H9 (cell line): ENCODE results near the gene BHLHE40. TPM values are rescaled to one million over a fixed set of nuclear protein-coding genes. Genes with fewer than 3 reads are reported as not detected.

Source experiments
- DNase-seq: peaks from one replicate; pipeline ENCODE4 v3.0.0-alpha.2; 2017
- H2AFZ ChIP-seq: one replicate; pipeline ENCODE4 v1.6.1; 2013; ENCODE audit warnings: mild to moderate bottlenecking, low read length, control low read depth, moderate library complexity
- H2AK5ac ChIP-seq: 2 replicates; pipeline ENCODE4 v1.6.1; 2013; ENCODE audit warnings: low read length, control low read depth, mixed read lengths; ENCODE audit not compliant: insufficient read length
- H2BK120ac ChIP-seq: one replicate; pipeline ENCODE4 v1.6.1; 2013; ENCODE audit warnings: low read depth, mild to moderate bottlenecking, low read length, control low read depth, inconsistent platforms; ENCODE audit not compliant: poor library complexity, severe bottlenecking
- H2BK12ac ChIP-seq: 2 replicates; pipeline ENCODE4 v1.6.1; 2013; ENCODE audit warnings: low read length, control low read depth, mixed read lengths, low read depth; ENCODE audit not compliant: insufficient read length
- H2BK15ac ChIP-seq: 2 replicates; pipeline ENCODE4 v1.6.1; 2013; ENCODE audit warnings: low read depth, low read length, control low read depth
- H2BK20ac ChIP-seq: one replicate; pipeline ENCODE4 v1.6.1; 2013; ENCODE audit warnings: low read depth, mild to moderate bottlenecking, low read length, control low read depth, inconsistent platforms; ENCODE audit not compliant: poor library complexity, severe bottlenecking
- H2BK5ac ChIP-seq: 2 replicates; pipeline ENCODE4 v1.6.1; 2013; ENCODE audit warnings: low read length, control low read depth, mixed read lengths; ENCODE audit not compliant: insufficient read length
- H3K14ac ChIP-seq: 2 replicates; pipeline ENCODE4 v1.6.1; 2013; ENCODE audit warnings: low read length, control low read depth; ENCODE audit not compliant: insufficient read depth
- H3K18ac ChIP-seq: 2 replicates; pipeline ENCODE4 v1.6.1; 2013; ENCODE audit warnings: low read depth, mild to moderate bottlenecking, mixed read lengths, low read length, control low read depth; ENCODE audit not compliant: insufficient read length
- H3K23ac ChIP-seq: 2 replicates; pipeline ENCODE4 v1.6.1; 2013; ENCODE audit warnings: low read length, control low read depth, mixed read lengths, low read depth; ENCODE audit not compliant: insufficient read length
- H3K23me2 ChIP-seq: 2 replicates; pipeline ENCODE4 v1.6.1; 2013; ENCODE audit warnings: low read depth, mild to moderate bottlenecking, mixed read lengths, low read length, control low read depth; ENCODE audit not compliant: insufficient read length, poor library complexity, severe bottlenecking
- H3K27ac ChIP-seq: 2 replicates; pipeline ENCODE4 v1.5.1; 2013; ENCODE audit warnings: low read length, control low read depth, mixed read lengths, low read depth; ENCODE audit not compliant: insufficient read length
- H3K27me3 ChIP-seq: 2 replicates; pipeline ENCODE4 v1.6.1; 2013; ENCODE audit warnings: low read length, control low read depth, inconsistent platforms; ENCODE audit not compliant: insufficient read depth
- H3K4ac ChIP-seq: 2 replicates; pipeline ENCODE4 v1.6.1; 2013; ENCODE audit warnings: low read depth, mild to moderate bottlenecking, control low read depth, inconsistent platforms, low read length, moderate library complexity
- H3K4me1 ChIP-seq: 2 replicates; pipeline ENCODE4 v1.6.1; 2013; ENCODE audit warnings: low read length, control low read depth, inconsistent platforms; ENCODE audit not compliant: insufficient read depth
- H3K4me2 ChIP-seq: 2 replicates; pipeline ENCODE4 v1.6.1; 2013; ENCODE audit warnings: low read length, control low read depth, mixed read lengths; ENCODE audit not compliant: insufficient read length, insufficient read depth
- H3K56ac ChIP-seq: 2 replicates; pipeline ENCODE4 v1.6.1; 2013; ENCODE audit warnings: low read depth, mild to moderate bottlenecking, mixed read lengths, low read length, control low read depth; ENCODE audit not compliant: insufficient read length
- H3K79me1 ChIP-seq: 2 replicates; pipeline ENCODE4 v1.6.1; 2013; ENCODE audit warnings: low read depth, mild to moderate bottlenecking, moderate library complexity, low read length, control low read depth, inconsistent platforms; ENCODE audit not compliant: insufficient read depth, poor library complexity, severe bottlenecking
- H3K79me2 ChIP-seq: 2 replicates; pipeline ENCODE4 v1.6.1; 2013; ENCODE audit warnings: low read length, control low read depth, inconsistent platforms; ENCODE audit not compliant: insufficient read depth
- H3K9ac ChIP-seq: 2 replicates; pipeline ENCODE4 v1.6.1; 2013; ENCODE audit warnings: low read length, control low read depth, mixed read lengths; ENCODE audit not compliant: insufficient read length; ENCODE audit errors: extremely low read depth
- H3K9me3 ChIP-seq: one replicate; pipeline ENCODE4 v1.6.1; 2013; ENCODE audit warnings: low read depth, low read length, inconsistent platforms; ENCODE audit not compliant: control insufficient read depth
- H3T11ph ChIP-seq: one replicate; pipeline ENCODE4 v1.6.1; 2013; ENCODE audit warnings: mild to moderate bottlenecking, low read length, control low read depth, inconsistent platforms
- H4K20me1 ChIP-seq: one replicate; pipeline ENCODE4 v1.6.1; 2013; ENCODE audit not compliant: control insufficient read depth, insufficient read length, insufficient read depth
- H4K5ac ChIP-seq: 2 replicates; pipeline ENCODE4 v1.6.1; 2013; ENCODE audit warnings: low read depth, mild to moderate bottlenecking, mixed read lengths, low read length, control low read depth; ENCODE audit not compliant: insufficient read length
- H4K8ac ChIP-seq: replicated peaks from 2 replicates; pipeline ENCODE4 v1.6.1; 2013; ENCODE audit warnings: low read length, control low read depth, mixed read lengths, low read depth; ENCODE audit not compliant: insufficient read length
- H4K91ac ChIP-seq: 2 replicates; pipeline ENCODE4 v1.6.1; 2013; ENCODE audit warnings: low read depth, mild to moderate bottlenecking, moderate library complexity, mixed read lengths, low read length, control low read depth; ENCODE audit not compliant: insufficient read length
- H3K27ac Mint-ChIP-seq, 3 experiments: 2 replicates in 2 of 3; 3 replicates in 1 of 3; pipeline ENCODE4 v1.8.0; 2020 to 2021; ENCODE audit warnings: mixed read lengths in 3 of 3, mild to moderate bottlenecking in 1 of 3, moderate library complexity in 1 of 3
- H3K27me3 Mint-ChIP-seq: 2 replicates; pipeline ENCODE4 v1.8.0; 2021; ENCODE audit warnings: low read depth, mild to moderate bottlenecking, moderate library complexity, mixed read lengths
- H3K36me3 Mint-ChIP-seq, 3 experiments: 2 replicates in 2 of 3; 3 replicates in 1 of 3; pipeline ENCODE4 v1.8.0; 2020 to 2021; ENCODE audit warnings: low read depth in 3 of 3, mixed read lengths in 3 of 3; ENCODE audit not compliant: insufficient read depth in 1 of 3
- H3K4me1 Mint-ChIP-seq, 2 experiments: 2 replicates each; pipeline ENCODE4 v1.8.0; 2020; ENCODE audit warnings: mixed read lengths in 2 of 2
- H3K4me3 Mint-ChIP-seq, 2 experiments: 2 replicates in 1 of 2; 3 replicates in 1 of 2; pipeline ENCODE4 v1.8.0; 2020 to 2021; ENCODE audit warnings: mild to moderate bottlenecking in 2 of 2, mixed read lengths in 2 of 2, moderate library complexity in 1 of 2
- H3K9me3 Mint-ChIP-seq, 2 experiments: 2 replicates in 1 of 2; 3 replicates in 1 of 2; pipeline ENCODE4 v1.8.0; 2020; ENCODE audit warnings: mild to moderate bottlenecking in 2 of 2, mixed read lengths in 2 of 2, moderate library complexity in 1 of 2
- WGBS: extraction: QIAGEN DNeasy Blood & Tissue Kit; methylation state at CpG from one replicate; pipeline ENCODE4 v1.1.7; 2013; ENCODE audit warnings: missing lambda C conversion rate, low lambda C conversion rate, mixed read lengths; ENCODE audit not compliant: insufficient read length; ENCODE audit errors: extremely low coverage; 5-methylcytosine and 5-hydroxymethylcytosine counted together
- total RNA-seq: library from RNA; stranded (reverse); gene quantifications from 2 replicates; pipeline ENCODE4 v1.2.1, GENCODE V29; 2021
- TF ChIP-seq, protein P1 (sequence below): fragments of 200-600 bp; sonication (generic); conservative IDR thresholded peaks from 3 replicates; pipeline ENCODE4 v1.8.0; 2021; ENCODE audit warnings: antibody characterized with exemption, mild to moderate bottlenecking

Gene BHLHE40
- total RNA-seq, 1 experiment from 2014 or later, result 4.1 TPM

DNA sequence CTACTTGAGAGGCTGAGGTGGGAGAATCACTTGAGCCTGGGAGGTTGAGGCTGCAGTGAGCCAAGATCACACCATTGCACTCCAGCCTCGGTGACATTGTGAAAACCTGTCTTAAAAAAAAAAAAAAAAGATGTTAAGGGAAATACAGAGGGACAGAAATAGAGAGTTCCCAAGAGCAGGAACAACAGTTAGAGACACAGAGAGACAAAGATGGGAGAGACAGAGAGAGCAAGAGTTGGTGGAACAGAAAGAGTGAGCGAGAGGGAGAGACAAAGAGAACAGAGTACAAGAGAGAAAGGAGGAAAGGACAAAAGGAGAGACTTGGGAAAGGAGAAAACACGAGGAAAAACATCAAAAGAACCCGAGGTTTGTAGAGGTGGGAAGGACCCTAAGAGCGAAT, 35.8 kb downstream of the BHLHE40 start:
- Histone ChIP-seq H4K20me1 (no peaks in the 10 kb centered on the region), H3T11ph (no peak overlapping the region), H3K4me1 (no peaks in the 10 kb centered on the region; the same call in 1 of the 2 replicates), H4K91ac (no peak overlapping the region), H4K8ac (no peak overlapping the region), H3K14ac (no peak overlapping the region), H2BK120ac (no peak overlapping the region), H3K27ac (no peak overlapping the region), H4K5ac (no peak overlapping the region), H2BK5ac (no peak overlapping the region), H3K79me2 (no peaks in the 10 kb centered on the region), H3K9me3 (no peaks in the 10 kb centered on the region), H3K4me2 (no peak overlapping the region), H2BK20ac (no peak overlapping the region), H3K56ac (no peak overlapping the region), H3K9ac (no peak overlapping the region), H3K23ac (no peak overlapping the region), H3K23me2 (no peaks in the 10 kb centered on the region), H2BK15ac (no peak overlapping the region), H2BK12ac (no peak overlapping the region), H3K18ac (no peak overlapping the region), H3K4ac (no peak overlapping the region), H2AK5ac (no peak overlapping the region), H3K27me3 (no peaks in the 10 kb centered on the region), H2AFZ (no peak overlapping the region), H3K79me1 (no peaks in the 10 kb centered on the region)
- no peaks in the 10 kb centered on the region; the same call in 1 of the 2 replicates for H3K27me3 Mint-ChIP-seq
- H3K4me3 Mint-ChIP-seq, result no peak overlapping the region
- H3K9me3 Mint-ChIP-seq, result no peaks in the 10 kb centered on the region
- no CpG with 5 or more reads among the region's 5 CpGs for WGBS
- TF ChIP-seq, protein P1, sequence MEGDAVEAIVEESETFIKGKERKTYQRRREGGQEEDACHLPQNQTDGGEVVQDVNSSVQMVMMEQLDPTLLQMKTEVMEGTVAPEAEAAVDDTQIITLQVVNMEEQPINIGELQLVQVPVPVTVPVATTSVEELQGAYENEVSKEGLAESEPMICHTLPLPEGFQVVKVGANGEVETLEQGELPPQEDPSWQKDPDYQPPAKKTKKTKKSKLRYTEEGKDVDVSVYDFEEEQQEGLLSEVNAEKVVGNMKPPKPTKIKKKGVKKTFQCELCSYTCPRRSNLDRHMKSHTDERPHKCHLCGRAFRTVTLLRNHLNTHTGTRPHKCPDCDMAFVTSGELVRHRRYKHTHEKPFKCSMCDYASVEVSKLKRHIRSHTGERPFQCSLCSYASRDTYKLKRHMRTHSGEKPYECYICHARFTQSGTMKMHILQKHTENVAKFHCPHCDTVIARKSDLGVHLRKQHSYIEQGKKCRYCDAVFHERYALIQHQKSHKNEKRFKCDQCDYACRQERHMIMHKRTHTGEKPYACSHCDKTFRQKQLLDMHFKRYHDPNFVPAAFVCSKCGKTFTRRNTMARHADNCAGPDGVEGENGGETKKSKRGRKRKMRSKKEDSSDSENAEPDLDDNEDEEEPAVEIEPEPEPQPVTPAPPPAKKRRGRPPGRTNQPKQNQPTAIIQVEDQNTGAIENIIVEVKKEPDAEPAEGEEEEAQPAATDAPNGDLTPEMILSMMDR, result no peak
- no peaks in the 10 kb centered on the region; a peak in 1 of 7 replicates for H3K36me3 Mint-ChIP-seq
- peaks cover 16 to 21% of the 10 kb centered on the region in 2 experiments for H3K4me1 Mint-ChIP-seq
- H3K27ac Mint-ChIP-seq, result no peak overlapping the region
- DNase-seq, result no peak
